Measurements from ENCODE around the gene OR51V1.
"Not testable (repeated sequence)": the region's sequence is repeated elsewhere in the genome, so short reads cannot be mapped to it uniquely, and the experiment has no call there.

Gene OR51V1

GRCh38 chr11:5161045-5161444 lies 39.4 kb downstream of the OR51V1 start:
- H3K9me2 ChIP-seq (replicated peaks; ENCODE audit: low read depth, low read length); H3K4me2 ChIP-seq (ENCODE audit: low read depth, low read length, poor library complexity, severe bottlenecking); H3K4me1 ChIP-seq (ENCODE audit: insufficient read depth, low read length, poor library complexity, severe bottlenecking); H3K27me3 ChIP-seq (ENCODE audit: insufficient read depth, low read length, poor library complexity, severe bottlenecking); H4K20me1 ChIP-seq (ENCODE audit: insufficient read depth, low read length, poor library complexity, severe bottlenecking); H3K79me2 ChIP-seq (ENCODE audit: insufficient read depth, low read length); H3F3A ChIP-seq (ENCODE audit: low read depth); H3K4me3 ChIP-seq (ENCODE audit: low read length, poor library complexity, severe bottlenecking); H3K9me3 ChIP-seq (ENCODE audit: insufficient read depth, low read depth, low read length); H3K36me3 ChIP-seq (ENCODE audit: insufficient read depth, low read length); H2AFZ ChIP-seq (ENCODE audit: low read length); H3K9ac ChIP-seq (ENCODE audit: low read depth, low read length, poor library complexity, severe bottlenecking): not testable (repeated sequence)

GRCh38 chr11:5160217-5160616 lies 40.3 kb downstream of the OR51V1 start:
- not testable (repeated sequence) for H3K36me3 ChIP-seq (ENCODE audit: insufficient read depth, low read length); H3F3A ChIP-seq (ENCODE audit: low read depth); H3K27me3 ChIP-seq (ENCODE audit: insufficient read depth, low read length, poor library complexity, severe bottlenecking); H3K79me2 ChIP-seq (ENCODE audit: insufficient read depth, low read length); H4K20me1 ChIP-seq (ENCODE audit: insufficient read depth, low read length, poor library complexity, severe bottlenecking); H3K9me2 ChIP-seq (replicated peaks; ENCODE audit: low read depth, low read length); H3K4me3 ChIP-seq (ENCODE audit: low read length, poor library complexity, severe bottlenecking); H2AFZ ChIP-seq (ENCODE audit: low read length); H3K4me1 ChIP-seq (ENCODE audit: insufficient read depth, low read length, poor library complexity, severe bottlenecking); H3K4me2 ChIP-seq (ENCODE audit: low read depth, low read length, poor library complexity, severe bottlenecking); H3K9me3 ChIP-seq (ENCODE audit: insufficient read depth, low read depth, low read length); H3K9ac ChIP-seq (ENCODE audit: low read depth, low read length, poor library complexity, severe bottlenecking)

DNA sequence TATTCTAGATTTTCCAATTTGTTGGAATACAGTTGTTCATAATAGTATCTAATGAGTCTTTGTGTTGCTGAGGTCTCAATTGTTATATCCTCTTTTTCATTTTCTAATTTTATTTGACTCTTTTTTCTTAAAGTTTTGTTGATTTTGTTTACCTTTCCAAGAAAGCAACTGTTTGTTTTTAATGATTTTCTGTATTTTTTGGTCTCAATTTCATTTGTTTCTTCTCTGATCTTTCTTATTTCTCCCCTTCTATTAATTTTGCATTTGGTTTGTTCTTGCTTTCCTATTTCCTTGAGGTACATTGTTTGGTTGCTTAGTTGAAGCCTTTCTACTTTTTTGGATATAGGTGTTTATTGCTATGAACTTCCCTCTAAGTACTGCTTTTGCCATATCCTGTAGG lies 40.7 kb downstream of the OR51V1 start:
- TF ChIP-seq EZH2phosphoT487 (IDR thresholded peaks at IDR 0.05; ENCODE audit: borderline replicate concordance): no peak
- no peak for TF ChIP-seq CTCF (conservative IDR thresholded peaks at IDR 0.05; ENCODE audit: low read length)
- H3F3A ChIP-seq (ENCODE audit: low read depth): no peaks in the 10 kb centered on the region
- H3K9ac ChIP-seq (ENCODE audit: low read depth, low read length, poor library complexity, severe bottlenecking): no peak overlapping the region
- no peaks in the 10 kb centered on the region for H3K4me1 ChIP-seq (ENCODE audit: insufficient read depth, low read length, poor library complexity, severe bottlenecking)
- no peak overlapping the region for H2AFZ ChIP-seq (ENCODE audit: low read length)
- no peak overlapping the region for H3K4me3 ChIP-seq (ENCODE audit: low read length, poor library complexity, severe bottlenecking)
- no peak overlapping the region for H3K4me2 ChIP-seq (ENCODE audit: low read depth, low read length, poor library complexity, severe bottlenecking)
- no peaks in the 10 kb centered on the region for H3K9me2 ChIP-seq (replicated peaks; ENCODE audit: low read depth, low read length)
- H3K9me3 ChIP-seq (ENCODE audit: insufficient read depth, low read depth, low read length): no peaks in the 10 kb centered on the region
- H4K20me1 ChIP-seq (ENCODE audit: insufficient read depth, low read length, poor library complexity, severe bottlenecking): no peaks in the 10 kb centered on the region
- no peaks in the 10 kb centered on the region for H3K36me3 ChIP-seq (ENCODE audit: insufficient read depth, low read length)
- no peaks in the 10 kb centered on the region for H3K27me3 ChIP-seq (ENCODE audit: insufficient read depth, low read length, poor library complexity, severe bottlenecking)
- H3K79me2 ChIP-seq (ENCODE audit: insufficient read depth, low read length): no peaks in the 10 kb centered on the region

DNA sequence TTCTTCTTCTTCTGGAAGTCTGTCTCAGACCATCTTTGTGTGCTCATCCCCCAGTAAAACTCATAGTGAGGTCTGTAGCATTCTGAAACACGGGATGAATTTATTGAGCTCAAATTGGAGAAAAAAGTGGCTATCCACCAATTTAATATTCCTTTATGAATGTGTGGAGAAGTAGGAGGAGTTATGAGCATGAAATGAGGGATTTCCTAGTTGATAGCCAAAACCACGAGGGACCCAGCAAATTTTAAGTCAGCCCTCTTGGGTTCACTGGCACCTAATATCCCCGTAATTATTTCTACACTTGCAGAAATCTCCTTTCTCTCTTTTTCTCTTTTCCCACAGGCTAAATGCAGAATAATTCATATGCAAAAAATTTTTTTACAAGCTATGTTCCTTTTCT lies 45.8 kb downstream of the OR51V1 start, which contains the start of gene OR52A1:
TSS of gene OR52A1 (minus strand) at position 101 of the 400 bp plus-strand sequence. CDS start 2,388 bp downstream, outside the sequence.
- H3K27me3 ChIP-seq (ENCODE audit: insufficient read depth, low read length, poor library complexity, severe bottlenecking): no peaks in the 10 kb centered on the region
- H3K4me2 ChIP-seq (ENCODE audit: low read depth, low read length, poor library complexity, severe bottlenecking): no peak within 1 kb of the TSS
- TF ChIP-seq CTCF (conservative IDR thresholded peaks at IDR 0.05; ENCODE audit: low read length): no peak
- TF ChIP-seq EZH2phosphoT487 (IDR thresholded peaks at IDR 0.05; ENCODE audit: borderline replicate concordance): no peak
- H4K20me1 ChIP-seq (ENCODE audit: insufficient read depth, low read length, poor library complexity, severe bottlenecking): no peaks in the 10 kb centered on the region
- no peak within 1 kb of the TSS for H3K4me3 ChIP-seq (ENCODE audit: low read length, poor library complexity, severe bottlenecking)
- H3K36me3 ChIP-seq (ENCODE audit: insufficient read depth, low read length): no peaks in the 10 kb centered on the region
- H3K9me3 ChIP-seq (ENCODE audit: insufficient read depth, low read depth, low read length): no peaks in the 10 kb centered on the region
- H2AFZ ChIP-seq (ENCODE audit: low read length): no peak within 1 kb of the TSS
- H3K9me2 ChIP-seq (replicated peaks; ENCODE audit: low read depth, low read length): no peaks in the 10 kb centered on the region
- no peak within 1 kb of the TSS for H3K9ac ChIP-seq (ENCODE audit: low read depth, low read length, poor library complexity, severe bottlenecking)
- H3K79me2 ChIP-seq (ENCODE audit: insufficient read depth, low read length): no peaks in the 10 kb centered on the region
- H3F3A ChIP-seq (ENCODE audit: low read depth): no peaks in the 10 kb centered on the region
- no peaks in the 10 kb centered on the region for H3K4me1 ChIP-seq (ENCODE audit: insufficient read depth, low read length, poor library complexity, severe bottlenecking)

Measured in Loucy (cell line).